PC-3 (cell line): ENCODE measurements around the gene TMEM132D.

Experiments
- CTCF ChIP-seq: fragments of 300-600 bp; sonication (generic); conservative IDR thresholded peaks from 2 replicates; pipeline ENCODE4 v1.5.1; 2017; ENCODE audit warnings: antibody characterized with exemption, low read depth, mild to moderate bottlenecking, low read length
- EZH2 ChIP-seq: fragments of 300-600 bp; sonication (generic); IDR thresholded peaks from one replicate; pipeline ENCODE4 v1.6.1; 2017; ENCODE audit warnings: antibody characterized with exemption, mild to moderate bottlenecking, low read length; ENCODE audit not compliant: unreplicated experiment
- EZH2phosphoT487 ChIP-seq: fragments of 300-600 bp; sonication (generic); IDR thresholded peaks from 2 replicates; pipeline ENCODE4 v1.6.1; 2018; ENCODE audit warnings: mild to moderate bottlenecking, antibody characterized with exemption, low read length, borderline replicate concordance

- TF ChIP-seq CTCF (no peak), EZH2phosphoT487 (no peak), EZH2 (no peak)
Measured at GRCh38 chr12:129844662-129845220, 59.1 kb downstream of the TMEM132D start.
